ENCODE data around the gene CLCNKB.

The CLCNKB gene

GRCh38 chr1:16077406-16078245, 34.0 kb downstream of the CLCNKB start:
- DNase-seq (ENCODE audit: insufficient read length): no peak
- TF ChIP-seq POLR2AphosphoS5 (IDR thresholded peaks at IDR 0.05; ENCODE audit: low read depth, low read length) (no peak), TAF1 (IDR thresholded peaks at IDR 0.05; ENCODE audit: borderline replicate concordance, low read depth, low read length) (no peak), POLR2A (IDR thresholded peaks at IDR 0.05; ENCODE audit: low read depth, low read length) (no peak)
- FAIRE-seq: no peak

- no peak for TF ChIP-seq TAF1 (IDR thresholded peaks at IDR 0.05; ENCODE audit: borderline replicate concordance, low read depth, low read length)
- TF ChIP-seq POLR2AphosphoS5 (IDR thresholded peaks at IDR 0.05; ENCODE audit: low read depth, low read length): no peak
- FAIRE-seq: peak; percentile 95
- peak; percentile 67 for DNase-seq (ENCODE audit: insufficient read length)
Observed at GRCh38 chr1:16078925-16079656, 35.5 kb downstream of the CLCNKB start.

- no peak for FAIRE-seq
- TF ChIP-seq POLR2A (IDR thresholded peaks at IDR 0.05; ENCODE audit: low read depth, low read length) (no peak), TAF1 (IDR thresholded peaks at IDR 0.05; ENCODE audit: borderline replicate concordance, low read depth, low read length) (no peak), POLR2AphosphoS5 (IDR thresholded peaks at IDR 0.05; ENCODE audit: low read depth, low read length) (no peak)
- DNase-seq (ENCODE audit: insufficient read length): no peak
Observed at GRCh38 chr1:16080422-16081150, 37.0 kb downstream of the CLCNKB start.

GRCh38 chr1:16081636-16082035, 38.1 kb downstream of the CLCNKB start:
- TF ChIP-seq TAF1 (IDR thresholded peaks at IDR 0.05; ENCODE audit: borderline replicate concordance, low read depth, low read length): no peak
- FAIRE-seq (no peak), DNase-seq (ENCODE audit: insufficient read length) (no peak)

GRCh38 chr1:16082283-16083038, 38.9 kb downstream of the CLCNKB start:
- TF ChIP-seq POLR2A (IDR thresholded peaks at IDR 0.05; ENCODE audit: low read depth, low read length) (no peak), POLR2AphosphoS5 (IDR thresholded peaks at IDR 0.05; ENCODE audit: low read depth, low read length) (no peak), TAF1 (IDR thresholded peaks at IDR 0.05; ENCODE audit: borderline replicate concordance, low read depth, low read length) (no peak)
- peak; percentile 9 for FAIRE-seq
- DNase-seq (ENCODE audit: insufficient read length): peak; percentile 67

- DNase-seq (ENCODE audit: insufficient read length) (no peak), FAIRE-seq (no peak)
- TF ChIP-seq POLR2A (IDR thresholded peaks at IDR 0.05; ENCODE audit: low read depth, low read length) (no peak), TAF1 (IDR thresholded peaks at IDR 0.05; ENCODE audit: borderline replicate concordance, low read depth, low read length) (no peak), POLR2AphosphoS5 (IDR thresholded peaks at IDR 0.05; ENCODE audit: low read depth, low read length) (no peak)
Observed at GRCh38 chr1:16083486-16083885, 39.9 kb downstream of the CLCNKB start.

- TF ChIP-seq POLR2AphosphoS5 (IDR thresholded peaks at IDR 0.05; ENCODE audit: low read depth, low read length): no peak
- TF ChIP-seq TAF1 (IDR thresholded peaks at IDR 0.05; ENCODE audit: borderline replicate concordance, low read depth, low read length): no peak
- no peak for TF ChIP-seq POLR2A (IDR thresholded peaks at IDR 0.05; ENCODE audit: low read depth, low read length)
- no peak for DNase-seq (ENCODE audit: insufficient read length)
- FAIRE-seq: no peak
Observed at GRCh38 chr1:16085522-16085921, 41.9 kb downstream of the CLCNKB start.

- DNase-seq (ENCODE audit: insufficient read length) (no peak), FAIRE-seq (no peak)
- TF ChIP-seq TAF1 (IDR thresholded peaks at IDR 0.05; ENCODE audit: borderline replicate concordance, low read depth, low read length) (no peak), POLR2A (IDR thresholded peaks at IDR 0.05; ENCODE audit: low read depth, low read length) (no peak), POLR2AphosphoS5 (IDR thresholded peaks at IDR 0.05; ENCODE audit: low read depth, low read length) (no peak)
Observed at GRCh38 chr1:16087733-16088132, 44.2 kb downstream of the CLCNKB start.

- FAIRE-seq (no peak), DNase-seq (ENCODE audit: insufficient read length) (no peak)
- TF ChIP-seq POLR2A (IDR thresholded peaks at IDR 0.05; ENCODE audit: low read depth, low read length): no peak
- no peak for TF ChIP-seq POLR2AphosphoS5 (IDR thresholded peaks at IDR 0.05; ENCODE audit: low read depth, low read length)
- no peak for TF ChIP-seq TAF1 (IDR thresholded peaks at IDR 0.05; ENCODE audit: borderline replicate concordance, low read depth, low read length)
Observed at GRCh38 chr1:16088351-16088911, 44.8 kb downstream of the CLCNKB start.

- FAIRE-seq: no peak
- DNase-seq (ENCODE audit: insufficient read length): no peak
- TF ChIP-seq POLR2A (IDR thresholded peaks at IDR 0.05; ENCODE audit: low read depth, low read length): no peak
- no peak for TF ChIP-seq TAF1 (IDR thresholded peaks at IDR 0.05; ENCODE audit: borderline replicate concordance, low read depth, low read length)
- TF ChIP-seq POLR2AphosphoS5 (IDR thresholded peaks at IDR 0.05; ENCODE audit: low read depth, low read length): no peak
Observed at GRCh38 chr1:16088996-16089395, 45.4 kb downstream of the CLCNKB start.

Measured in GM12892 (cell line).